HG02642 (cell line): ENCODE data around the gene IGFBP7.

Experiments
- ATAC-seq: cut with Tn5 transposase; IDR thresholded peaks from one replicate; pipeline ENCODE4 v1.9.1; 2021; ENCODE audit warnings: mild to moderate bottlenecking; ENCODE audit not compliant: unreplicated experiment, poor library complexity

Gene IGFBP7

GRCh38 chr4:56986192-56986591 is 124.0 kb downstream of the IGFBP7 start:
- ATAC-seq = no peak

GRCh38 chr4:56981795-56982201 is 128.4 kb downstream of the IGFBP7 start:
- ATAC-seq = no peak
